GM21423 (cell line): ENCODE data around the gene CD19.
"Not testable (repeated sequence)": the region's sequence is repeated elsewhere in the genome, so short reads cannot be mapped to it uniquely, and the experiment has no call there.

Experiments used
- ATAC-seq: cut with Tn5 transposase; IDR thresholded peaks from one replicate; pipeline ENCODE4 v1.9.1; 2021; ENCODE audit warnings: mild to moderate bottlenecking, moderate library complexity; ENCODE audit not compliant: unreplicated experiment

The CD19 gene

GRCh38 chr16:28935924-28936783 is 4.4 kb downstream of the CD19 start:
- ATAC-seq: peak; percentile 56

GRCh38 chr16:28936784-28937155 is 5.0 kb downstream of the CD19 start:
- ATAC-seq: no peak

- ATAC-seq: no peak
Measured at GRCh38 chr16:28937222-28937876, 5.6 kb downstream of the CD19 start.

- ATAC-seq: no peak
Measured at GRCh38 chr16:28938721-28939120, 7.0 kb downstream of the CD19 start.

- not testable (repeated sequence) for ATAC-seq
Measured at GRCh38 chr16:28939825-28940224, 8.1 kb downstream of the CD19 start.

GRCh38 chr16:28943281-28943680 is 11.5 kb downstream of the CD19 start:
- no peak for ATAC-seq

- ATAC-seq: no peak
Measured at GRCh38 chr16:28946681-28947080, 14.9 kb downstream of the CD19 start.

GRCh38 chr16:28950648-28951409 is 19.1 kb downstream of the CD19 start, which contains the start of gene NFATC2IP:
TSS of gene NFATC2IP (plus strand) at chr16:28950937. CDS start at chr16:28951012, 75 bp downstream.
- ATAC-seq: peak; percentile 91

GRCh38 chr16:28951410-28951943 is 19.7 kb downstream of the CD19 start:
- no peak for ATAC-seq

GRCh38 chr16:28958216-28958615 is 26.4 kb downstream of the CD19 start:
- ATAC-seq: no peak

- no peak for ATAC-seq
Measured at GRCh38 chr16:28958836-28959235, 27.1 kb downstream of the CD19 start.

- ATAC-seq: no peak
Measured at GRCh38 chr16:28964072-28964471, 32.3 kb downstream of the CD19 start.

- no peak for ATAC-seq
Measured at GRCh38 chr16:28964496-28964895, 32.7 kb downstream of the CD19 start.

GRCh38 chr16:28967156-28967555 is 35.4 kb downstream of the CD19 start:
- no peak for ATAC-seq

- not testable (repeated sequence) for ATAC-seq
Measured at GRCh38 chr16:28969696-28970095, 37.9 kb downstream of the CD19 start.

GRCh38 chr16:28974007-28974436 is 42.3 kb downstream of the CD19 start:
- peak; percentile 12 for ATAC-seq

GRCh38 chr16:28974437-28975157 is 42.8 kb downstream of the CD19 start, which contains the start of gene SPNS1:
TSS of gene SPNS1 (plus strand) at chr16:28974778. CDS start at chr16:28975152, 374 bp downstream.
- peak; percentile 86 for ATAC-seq

- ATAC-seq: peak; percentile 18
Measured at GRCh38 chr16:28975158-28975599, 43.4 kb downstream of the CD19 start.

GRCh38 chr16:28977703-28978662 is 46.2 kb downstream of the CD19 start:
- ATAC-seq: no peak
